GM21576 (cell line): ENCODE measurements around the gene VPS26A.

ENCODE experiments used
- ATAC-seq: cut with Tn5 transposase; IDR thresholded peaks from one replicate; pipeline ENCODE4 v1.9.1; 2021; ENCODE audit warnings: mild to moderate bottlenecking, moderate library complexity; ENCODE audit not compliant: unreplicated experiment

The VPS26A gene

GRCh38 chr10:69218831-69219230, 94.9 kb downstream of the VPS26A start:
- ATAC-seq: no peak

- no peak for ATAC-seq
These were observed 96.1 kb downstream of the VPS26A start, which contains the start of gene HKDC1 for GRCh38 chr10:69220041-69220451. Gene HKDC1, plus strand, starts transcription at chr10:69220332. Its CDS starts 104 bp downstream, at chr10:69220436.

GRCh38 chr10:69220507-69220906, 96.5 kb downstream of the VPS26A start:
- no peak for ATAC-seq
